Activated B cell treated with CpG ODN at 0.5 μM for 24 hours (primary cell): ENCODE results near the gene RALB. TPM values are rescaled to one million over a fixed set of nuclear protein-coding genes. Genes with fewer than 3 reads are reported as not detected.

Experiments used
- ATAC-seq: fragments of 200-7000 bp; cut with Tn5 transposase; one replicate; pipeline ENCODE4 v1.10.0; 2021; ENCODE audit warnings: low read depth, mild to moderate bottlenecking, moderate library complexity
- CTCF ChIA-PET: fragments of 350-600 bp; sonication (Branson Sonifier 250); formaldehyde crosslinking; loops from one replicate; lab custom pipeline; 2021; ENCODE audit warnings: antibody characterized with exemption; lab: Charles Lee
- POLR2A ChIA-PET: fragments of 350-600 bp; sonication (Branson Sonifier 250); formaldehyde crosslinking; loops from one replicate; lab custom pipeline; 2021; ENCODE audit warnings: antibody characterized with exemption; lab: Charles Lee
- DNase-seq: peaks from one replicate; pipeline ENCODE4 v3.0.0; 2022
- H3K27ac Mint-ChIP-seq: one replicate; pipeline ENCODE4 v1.8.0; 2020; ENCODE audit warnings: mixed read lengths
- H3K27me3 Mint-ChIP-seq: one replicate; pipeline ENCODE4 v1.8.0; 2021; ENCODE audit warnings: mixed read lengths
- H3K36me3 Mint-ChIP-seq: one replicate; pipeline ENCODE4 v1.8.0; 2021; ENCODE audit warnings: low read depth, mixed read lengths
- H3K4me1 Mint-ChIP-seq: one replicate; pipeline ENCODE4 v1.8.0; 2021; ENCODE audit warnings: mixed read lengths
- H3K4me3 Mint-ChIP-seq: one replicate; pipeline ENCODE4 v1.8.0; 2020; ENCODE audit warnings: mild to moderate bottlenecking, mixed read lengths
- H3K9me3 Mint-ChIP-seq: one replicate; pipeline ENCODE4 v1.8.0; 2020; ENCODE audit warnings: mixed read lengths
- intact Hi-C: fragments of 100-400 bp; cut with micrococcal nuclease; formaldehyde crosslinking; loops from one replicate; pipeline ENCODE4 v1.15.1; 2024
- total RNA-seq: library from RNA; stranded (reverse); gene quantifications from 2 replicates; pipeline ENCODE4 v1.2.3, GENCODE V29; 2022
- TF ChIP-seq, protein P1 (sequence below): fragments of 200-600 bp; IDR thresholded peaks from one replicate; pipeline ENCODE4 v1.8.0; 2022; ENCODE audit warnings: antibody characterized with exemption, mild to moderate bottlenecking

RALB gene
- total RNA-seq, 1 donor from 2014 or later: 33.4 TPM

DNA sequence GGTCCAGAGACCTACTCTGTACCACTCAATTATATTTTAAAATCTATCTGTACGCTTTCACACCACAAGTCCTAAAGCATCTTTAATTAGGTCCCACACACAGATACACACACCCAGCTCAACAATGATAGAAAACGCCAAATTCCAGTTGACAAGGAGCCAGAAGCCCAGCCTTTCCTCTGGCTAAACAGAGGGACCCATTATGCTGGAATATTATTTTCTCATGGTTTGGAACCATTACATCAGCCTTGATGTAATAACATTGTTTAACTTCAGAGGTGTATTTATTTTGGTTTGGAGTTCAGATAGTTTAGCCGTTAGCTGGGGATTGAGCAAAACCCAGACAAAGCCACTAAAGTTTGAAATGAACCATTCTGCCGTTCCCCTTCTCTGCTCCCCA is 79.3 kb downstream of the RALB start:
- CTCF ChIA-PET: no interaction called here
- H3K4me1 Mint-ChIP-seq: peaks cover 2% of the 10 kb centered on the region
- DNase-seq: no peak
- H3K9me3 Mint-ChIP-seq: peaks cover 4% of the 10 kb centered on the region
- intact Hi-C loops: no loop called here
- ATAC-seq: no peak
- peaks cover 48% of the 10 kb centered on the region for H3K27me3 Mint-ChIP-seq
- TF ChIP-seq, protein P1, sequence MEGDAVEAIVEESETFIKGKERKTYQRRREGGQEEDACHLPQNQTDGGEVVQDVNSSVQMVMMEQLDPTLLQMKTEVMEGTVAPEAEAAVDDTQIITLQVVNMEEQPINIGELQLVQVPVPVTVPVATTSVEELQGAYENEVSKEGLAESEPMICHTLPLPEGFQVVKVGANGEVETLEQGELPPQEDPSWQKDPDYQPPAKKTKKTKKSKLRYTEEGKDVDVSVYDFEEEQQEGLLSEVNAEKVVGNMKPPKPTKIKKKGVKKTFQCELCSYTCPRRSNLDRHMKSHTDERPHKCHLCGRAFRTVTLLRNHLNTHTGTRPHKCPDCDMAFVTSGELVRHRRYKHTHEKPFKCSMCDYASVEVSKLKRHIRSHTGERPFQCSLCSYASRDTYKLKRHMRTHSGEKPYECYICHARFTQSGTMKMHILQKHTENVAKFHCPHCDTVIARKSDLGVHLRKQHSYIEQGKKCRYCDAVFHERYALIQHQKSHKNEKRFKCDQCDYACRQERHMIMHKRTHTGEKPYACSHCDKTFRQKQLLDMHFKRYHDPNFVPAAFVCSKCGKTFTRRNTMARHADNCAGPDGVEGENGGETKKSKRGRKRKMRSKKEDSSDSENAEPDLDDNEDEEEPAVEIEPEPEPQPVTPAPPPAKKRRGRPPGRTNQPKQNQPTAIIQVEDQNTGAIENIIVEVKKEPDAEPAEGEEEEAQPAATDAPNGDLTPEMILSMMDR: no peak
- no peak overlapping the region for H3K4me3 Mint-ChIP-seq
- no peak overlapping the region for H3K27ac Mint-ChIP-seq
- no peaks in the 10 kb centered on the region for H3K36me3 Mint-ChIP-seq
- POLR2A ChIA-PET: no interaction called here

- ChIA-PET POLR2A (no interaction called here), CTCF (interaction anchor here (0.6 kb wide), 1 partner anchor 672 kb away, joined by 3 read pairs; no protein-coding TSS in a partner anchor)
- DNase-seq (no peak), ATAC-seq (no peak)
- H3K4me3 Mint-ChIP-seq: no peak overlapping the region
- TF ChIP-seq, protein P1: no peak
- H3K27me3 Mint-ChIP-seq: peaks cover 47% of the 10 kb centered on the region
- H3K4me1 Mint-ChIP-seq: no peaks in the 10 kb centered on the region
- peaks cover 4% of the 10 kb centered on the region for H3K9me3 Mint-ChIP-seq
- H3K27ac Mint-ChIP-seq: no peak overlapping the region
- H3K36me3 Mint-ChIP-seq: no peaks in the 10 kb centered on the region
- intact Hi-C loops: no loop called here
Observed at GRCh38 chr2:120332384-120332783, 79.7 kb downstream of the RALB start.

DNA sequence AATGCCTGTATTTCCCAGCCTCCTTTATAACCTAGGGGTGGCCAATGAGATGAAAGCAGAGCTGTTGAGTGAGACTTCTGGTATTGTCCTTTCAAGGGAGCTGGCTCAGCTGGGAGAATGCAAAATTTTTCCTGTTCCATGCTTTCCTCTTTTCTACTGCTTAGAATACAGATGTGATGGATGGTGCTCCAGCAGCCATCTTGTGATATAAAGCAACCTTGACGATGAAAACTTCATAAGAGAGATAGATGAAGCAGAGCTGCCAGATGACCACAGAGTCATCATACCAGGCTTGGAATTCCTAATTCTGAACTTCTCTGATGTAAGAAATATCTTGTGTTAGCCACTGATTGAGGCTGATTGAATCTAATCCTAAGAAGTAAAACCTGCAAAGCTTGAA is 81.4 kb downstream of the RALB start:
- Mint-ChIP-seq H3K4me3 (no peak overlapping the region), H3K27ac (no peak overlapping the region), H3K36me3 (no peaks in the 10 kb centered on the region), H3K9me3 (peaks cover 4% of the 10 kb centered on the region), H3K27me3 (peaks cover 52% of the 10 kb centered on the region), H3K4me1 (no peaks in the 10 kb centered on the region)
- DNase-seq (no peak), ATAC-seq (no peak)
- TF ChIP-seq, protein P1: no peak
- CTCF ChIA-PET: interaction anchor here (1.4 kb wide), 1 partner anchor 581 kb away, joined by 3 read pairs; no protein-coding TSS in a partner anchor
- POLR2A ChIA-PET: no interaction called here
- intact Hi-C loops: no loop called here

DNA sequence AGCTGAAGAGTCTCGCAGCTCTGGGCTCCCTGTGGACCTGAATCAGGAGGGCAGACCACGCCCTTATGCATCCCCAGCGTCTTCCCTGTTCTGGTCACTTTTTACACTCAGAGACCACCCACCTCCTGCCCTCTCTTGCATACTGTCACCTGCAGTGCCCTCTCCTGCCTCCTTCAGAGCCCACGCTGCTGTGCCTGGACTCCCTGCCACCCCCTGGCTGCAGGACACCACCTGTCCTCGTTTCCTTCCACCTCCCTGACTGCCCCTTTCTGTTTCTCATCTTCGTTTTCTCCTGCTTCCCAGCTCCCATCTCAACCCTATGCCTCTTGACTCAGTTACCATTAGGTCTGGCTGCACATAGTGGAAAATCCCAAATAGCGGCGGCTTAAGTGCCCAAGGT is 84.1 kb downstream of the RALB start:
- DNase-seq (no peak), ATAC-seq (no peak)
- POLR2A ChIA-PET: no interaction called here
- TF ChIP-seq, protein P1: no peak
- Mint-ChIP-seq H3K9me3 (peaks cover 4% of the 10 kb centered on the region), H3K36me3 (no peaks in the 10 kb centered on the region), H3K4me1 (no peaks in the 10 kb centered on the region), H3K4me3 (no peak overlapping the region), H3K27me3 (peaks cover 61% of the 10 kb centered on the region), H3K27ac (no peak overlapping the region)
- CTCF ChIA-PET: no interaction called here
- intact Hi-C loops: no loop called here

DNA sequence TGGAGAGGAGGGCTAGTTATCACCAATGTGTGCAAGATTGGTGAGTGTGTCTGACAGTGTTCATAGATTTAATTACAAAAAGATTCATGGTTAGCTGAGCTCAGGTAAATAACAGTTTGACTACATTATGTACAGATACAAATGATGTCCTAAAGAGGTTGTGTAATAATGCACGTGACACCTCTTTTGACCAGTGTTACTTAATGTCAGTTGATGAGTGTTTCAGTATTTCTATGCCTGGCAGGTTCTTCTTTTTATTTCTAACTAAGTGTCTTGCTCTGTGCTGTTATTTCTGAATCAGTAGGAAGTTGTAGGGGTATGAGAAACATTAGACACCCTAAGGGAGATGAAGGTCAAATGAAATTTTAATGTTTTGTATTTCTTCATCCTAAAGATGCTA is 85.4 kb downstream of the RALB start:
- H3K4me1 Mint-ChIP-seq: peaks cover 7% of the 10 kb centered on the region
- intact Hi-C loops: no loop called here
- H3K9me3 Mint-ChIP-seq: peaks cover 4% of the 10 kb centered on the region
- H3K4me3 Mint-ChIP-seq: no peak overlapping the region
- ChIA-PET CTCF (no interaction called here), POLR2A (no interaction called here)
- TF ChIP-seq, protein P1: no peak
- H3K27ac Mint-ChIP-seq: no peak overlapping the region
- H3K36me3 Mint-ChIP-seq: no peaks in the 10 kb centered on the region
- DNase-seq (no peak), ATAC-seq (no peak)
- peaks cover 65% of the 10 kb centered on the region for H3K27me3 Mint-ChIP-seq
